ENCODE results near the gene IL33. TPM values are rescaled to one million over a fixed set of nuclear protein-coding genes. Genes with fewer than 3 reads are reported as not detected.
A peak's percentile ranks its signal among the peaks of the same experiment; 100 is the strongest.

The IL33 gene
- total RNA-seq, 1 donor from 2014 or later, result not detected

DNA sequence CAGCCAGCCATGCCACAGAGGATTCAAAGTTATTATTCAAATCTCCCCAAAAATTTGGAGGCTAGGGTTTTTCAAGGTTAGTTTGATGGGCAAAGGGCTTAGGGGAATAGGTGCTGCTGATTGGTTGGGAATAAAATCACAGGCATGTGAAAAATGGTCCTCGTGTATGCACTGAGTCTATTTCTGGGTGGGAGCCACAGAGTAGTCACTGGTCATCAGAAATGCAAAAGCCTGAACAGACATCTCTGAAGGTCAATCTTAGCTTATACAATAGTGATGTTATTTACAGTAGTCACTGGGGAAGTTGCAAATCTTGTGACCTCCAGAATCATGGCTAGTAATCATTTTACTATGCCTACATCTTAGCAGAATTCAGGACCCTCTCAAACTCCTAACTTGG lies 1.3 kb downstream of the IL33 start:
- TF ChIP-seq, protein P1, sequence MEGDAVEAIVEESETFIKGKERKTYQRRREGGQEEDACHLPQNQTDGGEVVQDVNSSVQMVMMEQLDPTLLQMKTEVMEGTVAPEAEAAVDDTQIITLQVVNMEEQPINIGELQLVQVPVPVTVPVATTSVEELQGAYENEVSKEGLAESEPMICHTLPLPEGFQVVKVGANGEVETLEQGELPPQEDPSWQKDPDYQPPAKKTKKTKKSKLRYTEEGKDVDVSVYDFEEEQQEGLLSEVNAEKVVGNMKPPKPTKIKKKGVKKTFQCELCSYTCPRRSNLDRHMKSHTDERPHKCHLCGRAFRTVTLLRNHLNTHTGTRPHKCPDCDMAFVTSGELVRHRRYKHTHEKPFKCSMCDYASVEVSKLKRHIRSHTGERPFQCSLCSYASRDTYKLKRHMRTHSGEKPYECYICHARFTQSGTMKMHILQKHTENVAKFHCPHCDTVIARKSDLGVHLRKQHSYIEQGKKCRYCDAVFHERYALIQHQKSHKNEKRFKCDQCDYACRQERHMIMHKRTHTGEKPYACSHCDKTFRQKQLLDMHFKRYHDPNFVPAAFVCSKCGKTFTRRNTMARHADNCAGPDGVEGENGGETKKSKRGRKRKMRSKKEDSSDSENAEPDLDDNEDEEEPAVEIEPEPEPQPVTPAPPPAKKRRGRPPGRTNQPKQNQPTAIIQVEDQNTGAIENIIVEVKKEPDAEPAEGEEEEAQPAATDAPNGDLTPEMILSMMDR (IDR thresholded peaks at IDR 0.05; ENCODE audit: insufficient read depth, low read depth, low read length), result no peak
- no peak for TF ChIP-seq EZH2 (IDR thresholded peaks at IDR 0.05; ENCODE audit: insufficient read depth, low read length)
- Mint-ChIP-seq H3K4me1 (ENCODE audit: low read depth, unreplicated experiment) (peaks cover 9% of the 10 kb centered on the region), H3K36me3 (ENCODE audit: low read depth, unreplicated experiment) (no peaks in the 10 kb centered on the region), H3K27me3 (ENCODE audit: low read depth, unreplicated experiment) (no peaks in the 10 kb centered on the region), H3K9me3 (ENCODE audit: unreplicated experiment) (no peaks in the 10 kb centered on the region), H3K4me3 (ENCODE audit: unreplicated experiment) (no peak overlapping the region), H3K27ac (ENCODE audit: unreplicated experiment) (no peak overlapping the region)
- H3K4me3 ChIP-seq (ENCODE audit: insufficient read depth, low read depth, low read length), result no peak overlapping the region
- H3K9me3 ChIP-seq (ENCODE audit: insufficient read depth, low read depth, low read length), result no peaks in the 10 kb centered on the region
- no peak for DNase-seq (ENCODE audit: low read depth)
- H3K36me3 ChIP-seq (ENCODE audit: insufficient read depth, low read length), result no peaks in the 10 kb centered on the region
- no peak overlapping the region for H3K4me2 ChIP-seq (ENCODE audit: low read length)
- H2AFZ ChIP-seq (ENCODE audit: low read depth, low read length), result no peak overlapping the region
- H3K27ac ChIP-seq (ENCODE audit: low read depth, low read length), result no peak overlapping the region
- H3K27me3 ChIP-seq (ENCODE audit: insufficient read depth, low read length), result no peaks in the 10 kb centered on the region
- FAIRE-seq, result no peak
- H3K4me1 ChIP-seq (ENCODE audit: insufficient read depth, low read length), result no peaks in the 10 kb centered on the region
- no peaks in the 10 kb centered on the region for H4K20me1 ChIP-seq (ENCODE audit: insufficient read depth, low read length)
- no peaks in the 10 kb centered on the region for H3K79me2 ChIP-seq (ENCODE audit: insufficient read depth, low read length)
- H3K9ac ChIP-seq (ENCODE audit: low read length), result no peak overlapping the region

DNA sequence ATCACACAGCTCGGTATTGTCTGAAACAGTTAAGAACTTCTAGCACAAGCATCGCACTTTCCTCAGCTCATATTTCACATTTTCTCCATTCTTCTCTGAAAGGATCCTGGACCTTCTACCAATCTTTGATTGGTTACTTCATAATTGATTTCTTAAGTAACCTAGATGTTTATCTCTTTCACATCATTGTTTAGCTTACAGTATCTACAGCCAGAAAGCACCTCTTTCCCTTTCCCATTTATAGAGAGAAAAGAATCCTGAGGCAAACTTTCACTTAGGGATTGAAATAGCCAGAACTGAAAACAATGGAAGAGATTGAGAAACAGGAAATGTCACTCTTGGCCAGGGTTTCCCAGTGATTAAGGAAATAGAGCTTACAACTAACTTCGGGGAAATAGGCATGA lies 2.5 kb downstream of the IL33 start:
- no peaks in the 10 kb centered on the region for H3K4me1 ChIP-seq (ENCODE audit: insufficient read depth, low read length)
- FAIRE-seq, result peak; percentile 9
- H3K27ac ChIP-seq (ENCODE audit: low read depth, low read length), result no peak overlapping the region
- H4K20me1 ChIP-seq (ENCODE audit: insufficient read depth, low read length), result no peaks in the 10 kb centered on the region
- no peaks in the 10 kb centered on the region for H3K27me3 Mint-ChIP-seq (ENCODE audit: low read depth, unreplicated experiment)
- H3K4me3 ChIP-seq (ENCODE audit: insufficient read depth, low read depth, low read length), result no peak overlapping the region
- peak overlapping the region; percentile 24 for H3K4me2 ChIP-seq (ENCODE audit: low read length)
- H3K9me3 Mint-ChIP-seq (ENCODE audit: unreplicated experiment), result no peaks in the 10 kb centered on the region
- no peak overlapping the region for H3K4me3 Mint-ChIP-seq (ENCODE audit: unreplicated experiment)
- no peak overlapping the region for H3K9ac ChIP-seq (ENCODE audit: low read length)
- no peak overlapping the region for H2AFZ ChIP-seq (ENCODE audit: low read depth, low read length)
- peak; percentile 83 for DNase-seq (ENCODE audit: low read depth)
- peaks cover 10% of the 10 kb centered on the region for H3K4me1 Mint-ChIP-seq (ENCODE audit: low read depth, unreplicated experiment)
- no peak for TF ChIP-seq EZH2 (IDR thresholded peaks at IDR 0.05; ENCODE audit: insufficient read depth, low read length)
- TF ChIP-seq, protein P1 (IDR thresholded peaks at IDR 0.05; ENCODE audit: insufficient read depth, low read depth, low read length), result no peak
- H3K79me2 ChIP-seq (ENCODE audit: insufficient read depth, low read length), result no peaks in the 10 kb centered on the region
- H3K36me3 Mint-ChIP-seq (ENCODE audit: low read depth, unreplicated experiment), result no peaks in the 10 kb centered on the region
- no peaks in the 10 kb centered on the region for H3K9me3 ChIP-seq (ENCODE audit: insufficient read depth, low read depth, low read length)
- no peaks in the 10 kb centered on the region for H3K36me3 ChIP-seq (ENCODE audit: insufficient read depth, low read length)
- H3K27me3 ChIP-seq (ENCODE audit: insufficient read depth, low read length), result no peaks in the 10 kb centered on the region
- H3K27ac Mint-ChIP-seq (ENCODE audit: unreplicated experiment), result no peak overlapping the region

DNA sequence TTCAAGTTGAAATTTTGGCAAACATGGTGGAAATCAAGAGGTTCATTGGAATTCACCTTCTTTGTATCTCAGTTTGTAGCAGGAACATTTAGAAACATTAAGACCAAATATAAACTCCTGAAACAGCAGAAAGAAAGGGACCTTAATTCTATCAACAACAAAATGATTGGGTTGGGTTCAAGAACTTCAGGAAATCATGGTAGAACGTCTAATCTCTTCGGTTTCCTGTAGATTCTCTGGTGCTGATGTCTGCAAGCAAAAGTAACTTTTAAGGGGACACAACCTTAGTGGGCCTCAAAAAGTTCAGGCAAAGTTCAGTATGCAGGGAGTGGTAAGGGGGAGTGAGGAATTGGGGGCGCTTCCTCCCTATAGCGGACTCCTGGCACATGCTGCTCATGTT lies 3.4 kb downstream of the IL33 start:
- no peaks in the 10 kb centered on the region for H3K36me3 Mint-ChIP-seq (ENCODE audit: low read depth, unreplicated experiment)
- no peak overlapping the region for H3K4me3 ChIP-seq (ENCODE audit: insufficient read depth, low read depth, low read length)
- H3K27ac ChIP-seq (ENCODE audit: low read depth, low read length), result no peak overlapping the region
- no peak overlapping the region for H3K27ac Mint-ChIP-seq (ENCODE audit: unreplicated experiment)
- peaks cover 10% of the 10 kb centered on the region for H3K4me1 Mint-ChIP-seq (ENCODE audit: low read depth, unreplicated experiment)
- no peaks in the 10 kb centered on the region for H3K9me3 Mint-ChIP-seq (ENCODE audit: unreplicated experiment)
- H3K27me3 Mint-ChIP-seq (ENCODE audit: low read depth, unreplicated experiment), result no peaks in the 10 kb centered on the region
- DNase-seq (ENCODE audit: low read depth) (no peak), FAIRE-seq (no peak)
- no peak overlapping the region for H3K4me2 ChIP-seq (ENCODE audit: low read length)
- no peaks in the 10 kb centered on the region for H3K9me3 ChIP-seq (ENCODE audit: insufficient read depth, low read depth, low read length)
- H3K4me1 ChIP-seq (ENCODE audit: insufficient read depth, low read length), result no peaks in the 10 kb centered on the region
- no peaks in the 10 kb centered on the region for H3K36me3 ChIP-seq (ENCODE audit: insufficient read depth, low read length)
- no peaks in the 10 kb centered on the region for H4K20me1 ChIP-seq (ENCODE audit: insufficient read depth, low read length)
- no peaks in the 10 kb centered on the region for H3K27me3 ChIP-seq (ENCODE audit: insufficient read depth, low read length)
- no peak overlapping the region for H3K4me3 Mint-ChIP-seq (ENCODE audit: unreplicated experiment)
- H3K79me2 ChIP-seq (ENCODE audit: insufficient read depth, low read length), result no peaks in the 10 kb centered on the region
- TF ChIP-seq, protein P1 (IDR thresholded peaks at IDR 0.05; ENCODE audit: insufficient read depth, low read depth, low read length), result no peak
- TF ChIP-seq EZH2 (IDR thresholded peaks at IDR 0.05; ENCODE audit: insufficient read depth, low read length), result no peak
- no peak overlapping the region for H2AFZ ChIP-seq (ENCODE audit: low read depth, low read length)
- H3K9ac ChIP-seq (ENCODE audit: low read length), result no peak overlapping the region

All from astrocyte (in vitro differentiated cells and primary cell).